Stimulated activated CD4-positive, alpha-beta T cell treated with anti-CD3 and anti-CD28 coated beads, Interleukin-1b, Interleukin-23, amount 100 ng/mL, for 48 hours (primary cell): ENCODE data around the gene CEP104.

Source experiments
- DNase-seq: peaks from one replicate; pipeline ENCODE4 v3.0.0-alpha.2; 2020

Gene CEP104

DNA sequence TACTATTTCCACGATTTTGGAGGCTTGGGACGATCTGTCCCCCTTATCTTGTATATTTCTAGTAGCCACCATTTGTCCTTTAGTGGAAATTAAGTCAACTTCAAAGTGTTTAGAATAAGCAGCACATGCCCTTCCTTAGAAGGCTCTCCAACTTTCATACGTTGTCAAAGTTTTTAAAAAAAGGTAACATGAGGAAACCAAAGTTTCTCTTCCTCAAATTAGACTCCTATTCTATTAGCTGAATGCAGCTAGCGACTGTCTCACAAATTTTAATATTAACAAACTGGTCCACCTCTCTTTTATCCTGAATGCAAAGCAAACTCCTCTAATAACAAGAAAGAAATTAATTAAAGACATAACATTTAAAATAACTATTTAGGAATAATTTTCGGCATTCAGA is 36.2 kb upstream of the CEP104 start:
- DNase-seq, result no peak

DNA sequence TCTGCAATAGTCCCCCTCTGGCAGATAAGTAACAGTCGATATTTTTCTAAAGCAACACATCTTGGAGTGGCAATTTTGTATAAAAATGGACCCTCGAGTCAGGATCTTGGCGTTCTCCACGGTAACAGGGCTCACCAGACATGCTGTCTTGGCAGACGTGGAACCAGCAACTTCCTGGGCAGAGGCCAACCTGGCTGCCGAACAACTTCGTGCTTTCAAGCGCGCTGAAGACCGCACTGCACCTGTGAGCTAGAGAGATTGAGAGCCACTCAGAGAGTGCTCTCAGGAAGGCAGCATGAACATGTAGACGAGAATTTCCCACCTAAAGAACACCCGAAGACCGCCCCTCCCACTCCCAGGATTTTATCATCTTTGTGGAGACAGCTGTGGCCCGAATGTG is 35.7 kb upstream of the CEP104 start:
- no peak for DNase-seq

DNA sequence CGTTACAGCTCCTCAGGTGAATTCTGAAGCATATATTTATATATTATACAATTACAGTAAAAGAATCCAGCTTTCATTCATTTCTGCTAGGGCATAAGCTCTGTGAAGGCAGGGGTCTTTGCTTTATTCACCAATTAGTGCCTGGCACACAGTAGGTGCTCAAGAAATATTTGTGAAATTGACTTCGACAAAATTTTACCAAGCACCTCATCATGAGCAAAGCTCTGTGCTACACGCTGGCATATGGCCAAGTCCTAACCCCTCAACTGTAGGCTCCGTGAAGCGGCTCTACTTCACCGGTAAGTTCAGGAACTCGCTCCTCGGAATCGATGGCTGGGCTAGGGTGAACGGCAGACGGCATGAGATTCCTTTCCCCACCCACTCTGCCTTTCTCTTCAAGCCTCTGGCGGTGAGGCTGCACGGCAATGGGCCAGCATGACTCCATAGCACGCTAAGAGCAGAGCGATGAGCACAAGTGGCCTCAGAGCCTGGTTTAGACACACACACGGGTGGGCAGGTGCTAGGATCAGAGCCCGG is 34.4 kb upstream of the CEP104 start:
- DNase-seq, result no peak

DNA sequence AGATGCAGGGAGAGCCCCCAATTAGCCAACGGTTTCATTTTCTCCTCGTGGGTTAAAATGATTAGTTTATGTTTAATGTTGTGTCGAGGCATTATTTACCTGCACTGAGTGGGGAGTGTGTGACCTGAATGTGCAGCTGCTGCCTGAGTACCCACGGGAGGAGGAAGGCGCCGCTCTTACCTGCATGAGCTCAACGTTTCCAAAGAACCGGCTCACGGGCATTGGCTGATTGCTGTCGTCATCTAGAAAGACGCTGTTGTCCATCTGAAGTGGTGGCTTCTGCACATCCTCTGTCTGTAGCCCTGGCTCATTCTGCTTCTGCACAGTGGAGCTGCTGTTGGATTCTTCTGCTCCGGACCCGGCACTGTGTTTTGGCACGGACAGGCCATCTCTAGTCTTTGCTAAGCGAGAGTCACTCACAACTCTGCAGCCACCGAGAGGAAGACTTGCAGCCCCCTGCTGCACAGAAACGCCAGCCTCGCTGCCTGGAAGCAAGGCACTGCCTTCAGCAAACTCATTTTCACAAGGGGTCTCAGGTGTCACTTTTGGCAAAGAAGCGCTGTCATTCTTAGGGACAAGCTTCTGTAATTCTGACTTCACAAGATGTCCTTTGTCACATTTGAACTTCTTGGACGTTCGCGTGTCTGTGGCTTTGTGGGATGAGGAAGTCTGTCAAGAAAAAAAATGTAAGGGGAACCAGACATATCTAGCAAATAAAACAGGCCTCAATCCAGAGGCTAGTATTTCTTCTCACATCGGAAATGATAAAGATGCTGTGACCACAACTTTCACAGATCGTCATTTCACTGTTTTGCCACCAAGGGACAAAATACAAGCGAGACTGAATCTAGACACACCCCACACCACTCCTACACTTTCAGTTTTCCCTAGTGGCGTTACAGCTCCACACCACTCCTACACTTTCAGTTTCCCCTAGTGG is 33.6 kb upstream of the CEP104 start:
- no peak for DNase-seq

DNA sequence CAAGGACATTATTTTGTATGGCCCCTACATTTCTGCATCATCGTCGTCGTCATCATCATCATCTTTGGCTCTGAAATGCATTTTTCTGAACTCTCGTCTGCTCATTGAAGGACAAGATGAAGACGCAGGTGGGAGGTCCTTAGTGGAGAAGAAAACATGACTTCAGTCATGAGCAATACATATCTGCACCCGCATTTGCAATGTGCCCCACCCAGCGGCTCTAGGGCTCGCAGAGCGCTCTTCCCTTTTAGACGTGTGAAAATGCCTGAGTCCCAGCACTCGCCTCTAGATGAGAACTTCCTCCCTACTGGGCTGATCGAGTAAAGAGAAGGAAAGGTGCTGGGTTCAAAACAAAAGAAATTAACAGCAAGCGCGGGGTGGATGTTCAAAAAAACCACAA is 32.9 kb upstream of the CEP104 start:
- DNase-seq, result no peak

DNA sequence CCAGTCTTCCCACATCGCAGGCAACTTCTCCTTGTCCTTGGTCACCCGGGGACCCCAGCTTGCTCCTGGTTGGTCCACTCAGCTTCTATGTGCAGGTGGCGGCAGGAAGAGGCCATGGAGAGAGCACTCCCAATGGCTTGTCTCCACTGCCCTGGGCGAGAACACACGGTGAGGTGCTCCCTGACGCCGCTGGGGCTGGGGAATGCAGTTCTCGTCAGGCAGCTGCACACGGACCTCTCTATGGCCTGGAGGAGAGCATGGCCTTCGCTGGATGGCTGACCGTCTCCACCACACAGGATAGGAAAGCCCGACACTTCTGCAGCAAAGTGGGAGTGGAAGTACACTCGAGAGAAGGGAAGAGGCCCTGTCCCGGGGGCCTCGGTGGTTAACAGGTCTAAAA is 31.3 kb upstream of the CEP104 start:
- no peak for DNase-seq

DNA sequence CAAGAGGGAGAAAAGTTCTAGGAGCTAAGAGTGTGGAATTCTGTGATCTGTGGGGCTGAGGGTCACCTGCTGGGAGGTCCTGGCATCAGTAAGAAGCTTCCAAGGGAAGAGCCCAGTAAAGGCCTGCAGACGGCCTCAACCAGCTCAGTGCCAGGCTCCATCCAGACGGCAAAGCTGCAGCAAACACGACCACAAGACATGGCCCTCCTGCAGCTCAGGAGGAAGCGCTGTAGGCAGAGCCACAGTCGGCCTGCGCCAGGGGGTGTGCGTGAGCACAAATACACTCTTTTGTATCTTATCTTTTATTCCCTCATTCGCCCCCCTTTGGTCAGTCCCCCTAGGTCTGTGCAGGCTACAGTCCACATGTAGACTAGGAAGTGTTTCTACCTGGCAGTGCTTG is 29.7 kb upstream of the CEP104 start:
- no peak for DNase-seq

DNA sequence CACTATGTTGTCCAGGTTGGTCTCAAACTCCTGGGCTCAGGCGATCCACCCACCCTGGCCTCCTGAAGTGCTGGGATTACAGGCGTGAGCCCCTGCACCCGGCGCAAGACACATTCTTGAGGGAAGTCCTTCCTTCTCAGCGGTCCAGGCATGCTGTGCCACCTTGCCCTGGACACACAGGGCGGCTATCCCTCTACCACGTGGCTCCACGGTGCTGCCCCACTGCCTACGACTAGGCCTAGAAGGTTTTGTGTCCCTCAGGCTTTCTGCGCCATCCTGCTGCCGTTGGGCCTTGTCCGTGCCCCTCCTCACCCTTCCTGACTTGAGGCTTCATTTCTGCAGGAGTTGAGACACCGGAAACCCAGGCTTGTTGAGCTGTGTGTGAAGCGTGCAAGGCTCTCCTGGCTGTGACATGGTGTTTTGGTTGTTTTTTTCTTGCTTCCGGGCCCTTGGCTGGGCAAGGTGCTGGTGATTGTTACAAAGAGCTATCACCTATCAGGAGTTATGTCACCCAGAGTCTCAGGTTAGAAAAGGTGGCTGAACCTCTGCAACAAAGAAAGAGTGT is 29.2 kb upstream of the CEP104 start:
- no peak for DNase-seq

DNA sequence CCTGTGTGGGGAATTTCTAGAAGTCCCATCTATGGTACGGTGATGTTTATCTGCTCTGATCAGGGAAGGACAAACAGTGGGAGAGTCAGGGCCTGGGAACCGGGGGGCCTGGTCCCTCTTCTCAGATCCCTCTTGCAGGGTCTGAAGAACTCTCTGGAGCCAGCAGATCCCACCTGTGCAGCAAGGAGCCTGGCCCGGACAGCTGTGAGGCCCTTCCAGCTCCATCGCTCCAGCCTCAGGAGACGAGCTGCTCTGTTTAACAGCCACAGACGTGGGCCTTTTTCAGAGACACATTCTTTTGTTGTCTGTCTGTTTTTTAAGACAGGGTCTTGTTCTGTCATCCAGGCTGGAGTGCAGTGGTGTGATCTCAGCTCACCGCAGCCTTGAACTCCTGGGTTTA is 28.6 kb upstream of the CEP104 start:
- DNase-seq, result no peak

DNA sequence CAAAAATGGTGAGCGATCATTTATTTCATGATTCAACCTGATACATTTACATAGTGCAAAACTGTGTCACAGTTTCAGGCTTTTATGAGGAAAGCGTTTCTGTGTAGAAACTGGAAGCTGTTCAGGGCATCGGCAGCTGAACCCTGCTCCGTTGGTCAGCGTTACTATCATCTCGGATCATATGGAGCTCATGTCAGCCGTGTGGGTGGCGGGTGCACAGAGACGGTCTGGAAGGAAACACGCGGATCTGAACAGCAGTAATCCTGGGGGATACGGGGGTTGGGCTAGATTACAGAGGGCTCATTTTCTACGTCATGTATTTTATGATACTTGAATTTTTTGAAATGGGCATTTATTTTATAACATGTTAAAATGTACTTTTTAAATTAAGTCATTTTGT is 28.0 kb upstream of the CEP104 start:
- DNase-seq, result no peak

DNA sequence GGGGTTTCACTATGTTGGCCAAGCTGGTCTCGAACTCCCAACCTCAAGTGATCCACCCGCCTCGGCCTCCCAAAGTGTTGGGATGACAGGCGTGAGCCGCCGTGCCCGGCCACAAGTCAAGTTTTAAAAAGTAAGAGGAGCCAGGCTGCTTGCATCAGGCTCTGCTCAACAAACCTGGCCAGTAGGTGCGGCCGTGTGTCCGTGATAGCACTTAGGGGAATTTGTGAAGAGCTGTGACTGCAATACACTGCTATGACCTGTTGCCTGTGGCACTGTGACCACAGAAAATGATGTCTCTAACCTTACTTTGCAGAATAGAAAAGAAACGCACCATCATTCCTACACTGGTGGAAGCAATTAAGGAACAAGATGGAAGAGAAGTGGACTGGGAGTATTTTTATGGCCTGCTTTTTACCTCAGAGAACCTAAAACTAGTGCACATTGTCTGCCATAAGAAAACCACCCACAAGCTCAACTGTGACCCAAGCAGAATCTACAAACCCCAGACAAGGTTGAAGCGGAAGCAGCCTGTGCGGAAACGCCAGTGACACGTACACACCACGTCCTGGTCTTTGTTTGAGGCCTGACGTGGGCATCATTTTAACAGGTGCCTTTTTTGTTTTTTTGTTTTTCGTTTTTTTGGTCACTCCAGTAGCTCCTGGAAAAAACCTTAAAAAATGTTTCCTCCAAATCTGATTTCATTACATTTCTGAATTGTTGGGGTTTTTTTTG is 26.3 kb upstream of the CEP104 start:
- no peak for DNase-seq

DNA sequence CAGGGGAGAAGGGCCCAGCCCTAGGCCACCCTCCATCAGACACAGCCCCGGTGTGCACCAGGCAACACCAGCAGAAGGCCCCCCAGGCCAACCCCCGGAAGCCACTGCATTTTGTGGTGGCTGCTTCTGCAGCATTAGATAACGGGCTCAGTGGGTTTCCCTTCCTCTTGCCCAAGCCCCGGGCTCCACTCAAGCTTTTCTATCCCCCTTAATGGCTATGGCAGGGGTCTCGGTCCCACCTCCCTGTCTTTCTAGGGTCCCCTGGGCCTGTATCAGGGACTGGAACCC is 24.1 kb upstream of the CEP104 start:
- DNase-seq, result no peak

DNA sequence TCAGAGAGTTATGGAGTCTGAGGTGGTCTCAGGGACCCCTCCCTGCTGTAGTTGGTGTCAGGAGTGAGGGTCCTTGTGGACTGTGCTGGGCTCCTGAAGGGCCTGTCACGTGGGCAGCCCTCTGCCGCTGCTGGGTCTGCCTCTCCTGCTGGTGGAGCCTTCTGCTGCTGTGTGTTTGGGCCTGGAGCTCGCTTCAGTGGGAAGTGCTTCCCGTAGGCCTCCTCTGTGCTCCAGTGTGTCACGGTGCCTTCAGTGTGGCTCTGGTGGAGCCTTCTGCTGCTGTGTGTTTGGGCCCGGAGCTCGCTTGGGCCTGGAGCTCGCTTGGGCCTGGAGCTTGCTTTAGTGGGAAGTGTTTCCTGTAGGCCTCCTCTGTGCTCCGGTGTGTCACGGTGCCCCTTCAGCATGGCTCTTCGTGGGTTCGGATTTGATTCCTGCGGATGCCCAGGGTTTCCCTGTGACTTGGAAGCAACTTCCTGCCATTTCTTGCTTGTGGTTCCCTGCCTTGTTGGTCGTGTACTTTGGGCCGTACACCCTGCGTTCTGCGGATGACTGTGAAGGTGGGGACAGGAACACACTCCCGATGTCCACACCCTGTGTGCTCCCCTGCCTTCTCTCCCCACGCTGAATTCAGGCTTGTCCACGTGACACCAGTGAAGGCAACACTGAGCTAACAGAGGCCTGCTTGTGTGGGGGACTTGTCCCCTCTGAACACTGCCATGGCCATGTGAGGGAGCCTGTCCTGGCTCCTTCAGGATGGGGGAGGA is 23.6 kb upstream of the CEP104 start:
- no peak for DNase-seq

DNA sequence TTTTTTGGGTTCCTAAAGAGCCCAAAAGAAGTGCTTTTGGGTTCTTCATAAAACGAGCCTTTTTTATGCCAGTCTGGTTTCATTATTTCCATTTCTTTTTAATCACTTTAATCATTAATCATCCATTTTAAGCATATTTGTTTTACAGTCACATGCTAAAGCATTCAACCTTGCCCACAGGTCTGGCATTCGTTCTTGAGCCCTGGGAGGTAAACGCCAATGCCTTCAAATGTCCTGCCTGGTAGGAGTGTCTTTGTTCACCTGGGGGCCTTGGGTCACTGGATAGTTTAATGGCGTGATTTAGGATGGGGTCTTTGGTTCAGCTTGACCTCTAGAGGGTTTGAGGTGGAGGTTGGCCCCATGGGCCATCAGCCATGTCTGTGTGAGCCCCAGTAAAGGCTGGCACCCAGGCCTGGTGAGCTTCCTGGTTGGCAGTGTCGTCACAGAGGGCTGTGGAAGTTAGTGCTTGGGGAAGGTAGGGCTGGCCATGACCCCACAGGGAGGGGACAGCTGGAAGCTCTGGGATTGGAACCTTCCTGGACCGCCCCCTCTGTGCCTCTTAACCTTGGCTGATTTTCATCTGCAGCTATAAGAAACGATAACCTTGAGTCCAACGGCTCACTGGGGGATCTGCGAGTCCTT is 22.9 kb upstream of the CEP104 start:
- no peak for DNase-seq

DNA sequence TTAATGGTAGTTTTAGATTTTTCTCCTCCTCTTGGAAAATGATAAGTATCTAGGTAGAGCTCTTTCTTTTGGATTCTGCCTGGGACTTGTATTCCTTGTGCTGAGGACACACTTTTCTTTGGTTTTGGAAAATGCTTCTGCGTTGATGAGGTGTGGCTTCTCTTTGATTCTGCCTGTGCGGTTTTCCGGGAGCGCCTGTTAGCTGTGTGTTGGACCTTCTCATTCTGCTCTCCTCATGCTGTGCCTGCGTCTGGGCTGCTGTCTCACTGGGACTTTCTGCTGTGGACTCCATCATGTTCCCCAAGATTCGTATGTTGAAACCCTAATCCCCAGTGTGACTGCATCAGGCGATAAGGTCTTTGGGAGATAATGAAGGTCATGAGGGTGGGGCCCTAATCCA is 22.1 kb upstream of the CEP104 start:
- no peak for DNase-seq

DNA sequence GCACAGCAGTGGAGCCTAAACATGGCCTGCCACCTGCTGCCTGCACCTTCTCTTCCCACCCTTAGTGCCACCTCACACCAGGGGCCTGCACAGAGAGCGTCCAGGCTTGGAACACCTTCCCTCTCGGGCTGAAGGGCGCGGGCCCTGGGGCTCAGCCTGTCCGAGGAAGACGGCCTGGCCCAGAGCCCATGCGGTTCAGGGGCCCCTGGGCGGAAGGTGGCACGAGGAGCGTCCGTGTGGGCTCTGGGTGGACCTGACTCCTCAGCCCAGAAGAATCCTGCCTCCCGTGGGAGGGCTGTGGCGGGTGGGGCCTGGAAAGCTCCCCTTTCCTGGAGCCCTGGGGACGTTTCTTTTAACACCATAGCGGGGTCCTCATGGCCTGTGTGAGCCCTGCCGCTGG is 19.7 kb upstream of the CEP104 start:
- DNase-seq, result no peak

DNA sequence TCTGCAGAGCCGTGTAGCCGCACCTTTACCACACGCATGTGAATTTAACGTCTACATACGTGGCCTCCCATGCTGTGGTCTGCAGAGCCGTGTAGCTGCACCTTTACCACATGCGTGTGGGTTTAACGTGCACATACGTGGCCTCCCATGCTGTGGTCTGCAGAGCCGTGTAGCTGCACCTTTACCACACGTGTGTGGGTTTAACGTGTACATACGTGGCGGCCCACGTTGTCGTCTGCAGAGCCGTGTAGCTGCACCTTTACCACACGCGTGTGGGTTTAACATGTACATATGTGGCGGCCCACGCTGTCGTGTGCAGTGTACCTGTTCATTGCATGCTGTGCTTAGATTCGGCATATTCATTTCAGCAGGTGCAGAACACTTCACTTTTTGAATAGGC is 17.7 kb upstream of the CEP104 start:
- DNase-seq, result no peak

DNA sequence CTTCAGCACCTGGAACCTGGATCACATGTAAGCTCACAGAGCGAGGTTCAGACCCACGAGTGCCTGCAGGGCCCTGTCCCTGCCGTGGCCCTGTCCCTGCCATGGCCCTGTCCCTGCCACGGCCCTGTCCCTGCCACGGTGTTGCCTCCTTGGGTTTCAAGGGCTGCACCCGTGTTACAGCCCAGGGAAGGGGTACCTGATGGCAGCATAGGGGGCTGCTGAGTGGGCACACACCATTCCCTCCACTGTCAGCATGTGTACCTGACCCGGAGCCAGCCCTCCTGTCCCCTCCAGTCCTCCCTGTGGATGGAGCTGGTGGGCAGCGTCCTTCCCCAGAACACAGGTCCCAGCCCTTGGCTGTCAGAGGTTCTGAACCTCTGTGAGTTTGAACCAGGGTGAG is 15.5 kb upstream of the CEP104 start:
- no peak for DNase-seq

DNA sequence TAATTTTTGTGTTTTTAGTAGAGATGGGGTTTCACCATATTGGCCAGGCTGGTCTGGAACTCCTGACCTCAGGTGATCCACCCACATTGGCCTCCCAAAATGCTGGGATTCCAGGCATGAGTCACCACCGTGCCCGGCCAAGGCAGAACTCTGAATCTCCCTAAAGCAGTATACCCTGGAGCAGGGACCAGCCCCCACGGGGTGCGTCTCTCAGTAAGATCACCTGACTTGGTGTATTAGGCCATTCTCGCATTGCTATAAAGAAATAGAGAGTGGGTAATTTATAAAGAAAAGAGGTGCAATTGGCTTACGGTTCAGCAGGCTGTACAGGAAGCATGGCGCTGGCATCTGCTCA is 14.4 kb upstream of the CEP104 start:
- no peak for DNase-seq

DNA sequence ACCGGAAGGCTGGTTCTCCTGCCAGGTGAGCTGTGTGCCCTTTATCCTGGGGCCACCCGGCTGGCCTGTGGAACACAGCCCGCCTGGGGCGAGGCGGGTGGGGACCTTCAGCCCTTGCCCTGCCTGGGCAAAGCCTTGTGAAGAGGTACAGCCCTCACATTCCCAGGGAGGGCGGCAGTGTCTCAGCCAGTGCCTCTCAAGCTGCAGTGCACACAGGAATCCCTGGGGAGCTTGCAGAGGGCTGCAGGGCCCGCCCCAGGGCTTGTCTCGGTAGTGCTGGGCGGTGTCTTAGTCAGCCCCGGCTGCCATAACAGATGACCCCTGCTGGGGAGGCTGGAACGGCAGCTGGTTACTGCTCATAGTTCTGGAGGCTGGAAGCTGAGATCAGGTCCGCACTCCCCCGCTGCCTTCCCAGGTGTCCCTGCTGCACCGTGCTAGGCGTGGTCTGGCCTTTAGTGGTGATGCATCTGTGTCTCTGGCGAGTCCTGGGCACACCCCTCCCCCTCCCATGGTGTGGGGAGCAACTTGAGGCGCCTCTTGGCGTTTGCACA is 12.8 kb upstream of the CEP104 start:
- DNase-seq, result no peak

DNA sequence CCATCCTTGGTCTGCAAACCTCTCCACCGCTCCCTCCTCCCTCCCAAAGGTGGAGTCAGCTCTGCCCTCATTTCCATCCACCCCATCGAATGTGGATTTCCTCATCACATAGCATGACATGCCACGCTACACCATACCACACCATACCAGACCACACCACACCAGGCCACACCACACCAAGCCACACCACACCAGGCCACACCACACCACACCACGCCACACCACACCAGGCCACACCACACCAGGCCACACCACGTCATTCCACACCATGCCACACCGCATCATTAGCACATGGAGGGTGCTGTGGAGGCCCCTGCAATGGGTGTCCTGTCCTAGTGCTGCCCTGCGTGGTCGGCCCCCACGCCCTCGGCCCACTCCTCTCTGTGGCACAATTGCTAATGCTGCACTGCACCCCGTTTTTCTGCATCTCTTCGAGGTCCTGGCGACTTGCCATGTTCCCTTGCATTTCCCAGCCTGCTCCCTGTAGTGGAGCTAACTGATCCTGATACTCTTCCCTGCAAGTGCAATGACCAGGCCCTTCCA is 11.5 kb upstream of the CEP104 start:
- no peak for DNase-seq

DNA sequence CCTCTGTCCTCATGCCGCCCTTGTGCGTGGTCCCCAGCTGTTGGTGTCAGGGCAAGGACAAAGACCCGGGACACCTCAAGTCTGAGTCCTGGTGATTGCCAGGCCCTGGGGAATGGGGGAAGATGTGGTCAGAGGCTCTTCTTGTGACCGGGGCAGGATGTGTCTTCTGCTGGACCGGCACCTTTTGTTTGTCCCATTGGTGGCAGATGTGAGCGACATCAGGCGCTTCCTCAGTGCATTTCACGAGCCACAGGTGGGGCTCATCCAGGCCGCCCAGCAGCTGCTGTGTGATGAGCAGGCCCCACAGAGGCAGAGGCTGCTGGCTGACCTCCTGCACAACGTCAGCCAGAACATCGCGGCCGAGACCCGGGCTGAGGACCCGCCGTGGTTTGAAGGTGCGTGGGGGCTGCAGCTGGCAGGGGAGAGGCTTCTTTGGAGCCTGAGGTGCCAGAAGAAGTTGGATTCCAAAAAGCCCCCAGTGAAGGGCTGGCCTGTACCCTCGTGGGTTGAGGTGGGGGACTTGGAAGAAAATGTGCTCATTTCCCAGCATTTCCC is 8.7 kb upstream of the CEP104 start:
- DNase-seq, result no peak
